IPS DF 4.7 (cell line): Measurements from ENCODE around the gene SLC26A11.

ENCODE experiments used
- DNase-seq: peaks from one replicate; pipeline ENCODE4 v3.0.0-alpha.2; 2013; ENCODE audit warnings: low spot score; ENCODE audit errors: extremely low read depth

The SLC26A11 gene

DNA sequence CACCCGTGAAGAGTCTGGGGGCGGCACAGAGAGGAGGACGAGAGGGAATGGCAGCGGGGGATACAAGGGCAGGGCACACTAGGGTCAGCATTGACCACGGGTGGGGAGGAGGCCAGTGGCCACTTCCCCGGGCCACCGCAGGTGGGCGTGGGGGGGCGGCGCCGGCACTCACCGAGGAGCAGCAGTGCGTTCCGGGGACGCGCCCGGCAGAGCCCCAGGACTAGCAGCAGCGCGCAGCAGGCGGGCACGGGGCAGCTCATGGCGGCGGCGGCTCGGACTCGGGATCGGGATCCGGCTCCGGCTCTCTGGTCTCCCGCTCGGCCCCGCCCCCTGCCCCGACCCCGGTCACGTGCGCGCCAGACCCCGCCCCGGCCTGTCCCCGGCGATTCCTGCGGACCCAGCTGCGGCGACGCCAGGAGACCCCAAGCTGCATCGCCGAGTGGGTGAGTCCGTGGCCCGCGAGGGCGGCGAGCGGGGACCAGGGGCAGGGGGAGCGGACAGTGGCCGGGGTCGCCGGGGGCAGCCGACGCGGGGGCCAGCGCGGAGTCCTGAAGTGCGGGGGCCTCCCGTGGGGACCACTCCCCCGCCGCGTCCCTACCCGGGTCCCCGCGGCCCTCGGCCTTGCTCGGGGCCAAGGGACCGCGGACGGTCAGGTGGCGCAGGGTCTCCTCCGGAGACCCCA, at the start of gene SLC26A11, which contains the start of gene SGSH:
Gene SLC26A11 (plus strand): TSS at position 374 of the 682 bp plus-strand sequence. CDS start 1,134 bp downstream, outside the sequence.
Gene SGSH (minus strand): TSS at position 280 of the 682 bp plus-strand sequence. CDS start 20 bp downstream, at position 260.
- DNase-seq, result no peak

- no peak for DNase-seq
Measured at GRCh38 chr17:80171681-80172080, 48.5 kb upstream of the SLC26A11 start.

GRCh38 chr17:80173126-80173525, 47.1 kb upstream of the SLC26A11 start:
- no peak for DNase-seq

DNA sequence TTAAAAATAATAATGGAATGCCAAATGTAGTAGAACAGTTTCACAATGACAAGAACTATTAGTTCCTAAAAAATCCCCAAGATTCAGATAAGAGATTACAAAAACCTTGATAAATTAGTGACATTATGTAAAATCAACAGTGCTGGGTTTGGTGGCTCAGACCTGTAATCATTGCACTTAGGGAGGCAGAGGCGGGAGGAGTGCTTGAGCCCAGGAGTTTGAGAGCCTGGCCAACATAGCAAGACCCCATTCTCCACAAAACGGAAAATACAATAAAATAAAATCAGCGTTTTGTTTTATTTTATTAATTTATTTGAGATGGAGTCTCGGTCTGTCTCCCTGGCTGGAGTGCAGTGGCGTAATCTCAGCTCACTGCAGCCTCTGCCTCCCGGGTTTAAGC, 46.3 kb upstream of the SLC26A11 start:
- DNase-seq, result no peak

- DNase-seq, result no peak
Measured at GRCh38 chr17:80176757-80177156, 43.5 kb upstream of the SLC26A11 start.

GRCh38 chr17:80177986-80178595, 42.1 kb upstream of the SLC26A11 start:
- DNase-seq, result no peak

DNA sequence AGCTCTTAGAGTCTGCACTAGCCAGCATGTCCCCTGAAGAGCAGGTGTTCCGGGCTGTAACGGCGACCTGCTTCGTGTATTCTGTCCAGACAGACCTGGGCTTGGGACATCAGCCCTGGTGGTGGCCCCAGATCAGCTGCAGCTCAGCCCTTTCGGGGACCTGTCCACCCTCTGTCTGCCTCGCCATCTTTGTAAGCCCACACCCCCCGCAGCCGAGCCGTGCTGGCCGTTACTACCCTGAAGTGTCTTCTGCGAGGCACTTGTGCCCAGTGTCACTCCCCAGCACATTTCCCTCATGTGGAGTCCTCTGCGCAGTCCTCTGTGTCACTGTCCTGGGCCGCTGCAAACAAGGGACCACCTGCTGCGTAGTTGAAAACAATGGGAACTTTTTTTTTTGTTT, 40.0 kb upstream of the SLC26A11 start:
- DNase-seq, result no peak

DNA sequence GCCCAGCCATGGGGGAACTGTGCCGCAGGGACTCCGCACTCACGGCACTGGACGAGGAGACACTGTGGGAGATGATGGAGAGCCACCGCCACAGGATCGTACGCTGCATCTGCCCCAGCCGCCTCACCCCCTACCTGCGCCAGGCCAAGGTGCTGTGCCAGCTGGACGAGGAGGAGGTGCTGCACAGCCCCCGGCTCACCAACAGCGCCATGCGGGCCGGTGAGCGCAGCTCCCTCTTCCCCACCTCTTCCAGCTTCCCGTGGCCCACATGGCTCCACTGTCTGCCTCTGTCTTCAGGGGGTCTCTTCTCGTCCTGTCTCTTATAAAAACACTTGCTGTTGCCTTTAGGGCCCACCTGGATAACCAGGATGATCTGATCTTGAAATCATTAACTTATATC, 38.8 kb upstream of the SLC26A11 start:
- DNase-seq, result no peak

GRCh38 chr17:80182118-80182844, 37.9 kb upstream of the SLC26A11 start:
- no peak for DNase-seq

GRCh38 chr17:80182845-80183223, 37.4 kb upstream of the SLC26A11 start:
- no peak for DNase-seq

DNA sequence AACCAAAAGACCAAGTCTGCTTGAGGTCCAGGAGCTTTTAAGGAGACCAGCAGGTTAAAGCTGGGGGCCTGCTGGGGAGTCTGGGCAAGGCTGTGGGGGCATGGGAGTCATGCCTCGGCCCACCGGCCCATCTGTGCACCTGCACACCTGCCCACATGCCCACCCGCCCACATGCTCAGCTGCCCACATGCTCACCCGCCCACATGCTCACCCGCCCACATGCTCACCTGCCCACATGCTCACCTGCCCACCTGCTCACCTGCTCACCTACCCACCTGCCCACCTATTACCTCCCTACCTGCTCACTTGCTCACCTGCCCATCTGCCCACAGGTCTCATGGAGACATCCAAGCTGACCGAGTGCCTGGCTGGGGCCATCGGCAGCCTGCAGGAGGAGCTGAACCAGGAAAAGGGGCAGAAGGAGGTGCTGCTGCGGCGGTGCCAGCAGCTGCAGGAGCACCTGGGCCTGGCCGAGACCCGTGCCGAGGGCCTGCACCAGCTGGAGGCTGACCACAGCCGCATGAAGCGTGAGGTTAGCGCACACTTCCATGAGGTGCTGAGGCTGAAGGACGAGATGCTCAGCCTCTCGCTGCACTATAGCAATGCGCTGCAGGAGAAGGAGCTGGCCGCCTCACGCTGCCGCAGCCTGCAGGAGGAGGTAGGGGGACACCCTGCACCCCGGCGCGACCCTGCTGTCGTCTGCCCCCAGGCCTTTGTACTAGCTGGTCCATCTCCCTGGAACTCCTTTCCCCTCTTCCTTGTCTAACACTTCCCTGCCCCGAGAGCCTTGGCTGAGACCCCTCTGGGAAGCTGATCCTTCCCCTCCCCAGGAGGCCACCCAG, 36.4 kb upstream of the SLC26A11 start:
- DNase-seq, result no peak

GRCh38 chr17:80184423-80184714, 35.9 kb upstream of the SLC26A11 start:
- DNase-seq, result no peak

- DNase-seq, result no peak
Measured at GRCh38 chr17:80185968-80186367, 34.3 kb upstream of the SLC26A11 start.

- DNase-seq, result no peak
Measured at GRCh38 chr17:80187090-80187489, 33.1 kb upstream of the SLC26A11 start.

DNA sequence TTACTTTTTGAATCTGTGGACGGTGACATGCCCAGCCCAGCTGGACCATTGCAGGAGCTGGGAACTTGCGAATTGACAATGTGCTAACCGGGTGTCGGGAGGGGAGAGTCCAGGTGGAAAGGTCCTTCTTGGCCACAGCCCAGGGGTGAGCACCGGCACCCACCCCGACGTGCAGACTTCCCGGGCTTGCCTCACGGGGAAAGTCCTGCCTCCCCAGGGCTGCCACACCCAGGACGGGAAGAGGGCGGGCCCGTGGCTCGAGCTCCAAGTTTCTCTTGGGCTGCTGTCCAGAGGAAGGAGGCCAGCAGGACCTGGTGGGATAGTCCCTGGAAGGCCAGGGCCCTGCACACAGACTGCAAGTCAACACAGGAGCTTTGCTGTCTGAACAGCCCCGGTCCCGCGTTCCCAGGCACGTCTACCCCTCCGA, 32.7 kb upstream of the SLC26A11 start:
- no peak for DNase-seq

GRCh38 chr17:80189611-80190010, 30.6 kb upstream of the SLC26A11 start:
- no peak for DNase-seq

DNA sequence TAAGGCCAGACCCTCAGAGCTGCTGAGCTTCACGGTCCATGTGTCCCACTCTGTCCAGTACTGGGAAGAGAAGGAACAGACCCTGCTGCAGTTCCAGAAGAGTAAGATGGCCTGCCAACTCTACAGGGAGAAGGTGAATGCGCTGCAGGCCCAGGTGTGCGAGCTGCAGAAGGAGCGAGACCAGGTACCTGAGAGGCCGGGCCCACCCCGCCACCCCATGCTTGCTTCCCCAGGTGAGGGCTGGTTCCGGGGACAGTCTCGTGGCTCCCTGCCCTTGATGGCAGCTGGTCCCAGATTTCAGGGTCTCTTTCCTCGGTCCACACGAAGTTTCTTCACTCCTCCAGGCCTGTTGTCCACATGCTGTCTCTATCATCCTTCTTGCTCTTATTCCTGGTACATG, 29.5 kb upstream of the SLC26A11 start:
- no peak for DNase-seq

- no peak for DNase-seq
Measured at GRCh38 chr17:80191192-80191591, 29.0 kb upstream of the SLC26A11 start.

DNA sequence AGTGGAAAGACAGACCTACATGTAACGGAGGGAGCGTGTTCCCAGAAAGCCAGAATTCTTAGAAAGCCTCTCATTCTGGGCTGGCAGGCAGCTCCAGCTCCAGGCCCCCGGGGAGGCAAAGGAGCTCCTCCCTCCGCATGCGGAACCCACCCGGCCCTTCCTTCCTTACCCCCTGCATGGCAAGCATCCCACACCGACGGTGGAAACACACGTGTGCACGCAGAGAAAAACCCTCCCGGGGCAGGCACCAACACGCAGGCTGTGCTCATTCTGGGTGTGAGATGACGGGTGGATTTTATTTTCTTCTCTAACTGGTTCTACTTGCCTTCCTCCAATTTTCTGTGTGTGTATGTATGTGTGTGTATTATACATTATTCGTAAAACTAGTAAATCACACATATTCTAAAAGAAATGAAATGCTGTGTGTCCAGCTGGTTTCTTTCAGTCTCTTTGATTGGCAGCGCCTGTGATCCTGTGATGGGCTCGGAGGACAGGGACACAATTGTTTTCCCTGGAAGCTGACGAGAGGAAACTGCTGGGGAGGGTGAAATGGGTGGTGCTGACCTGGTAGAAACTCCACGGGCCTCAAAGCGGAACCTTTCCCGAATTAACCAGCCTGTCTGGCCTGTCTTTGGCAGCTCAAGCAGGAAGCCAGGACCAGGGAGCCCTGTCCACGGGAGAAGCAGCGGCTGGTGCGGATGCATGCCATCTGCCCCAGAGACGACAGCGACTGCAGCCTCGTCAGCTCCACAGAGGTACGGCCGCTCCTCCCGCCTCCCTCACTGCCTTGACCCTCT, 28.2 kb upstream of the SLC26A11 start:
- no peak for DNase-seq

GRCh38 chr17:80195141-80195540, 25.1 kb upstream of the SLC26A11 start:
- DNase-seq, result no peak
